COLO668 (cell line): ENCODE results near the gene MARCHF10.
A peak's percentile ranks its signal among the peaks of the same experiment; 100 is the strongest.
"Not testable (repeated sequence)": the region's sequence is repeated elsewhere in the genome, so short reads cannot be mapped to it uniquely, and the experiment has no call there.

Experiments
- DNase-seq: peaks from one replicate; lab custom pipeline; 2025; ENCODE audit not compliant: unreplicated experiment; lab: John Stamatoyannopoulos, UW

The MARCHF10 gene

DNA sequence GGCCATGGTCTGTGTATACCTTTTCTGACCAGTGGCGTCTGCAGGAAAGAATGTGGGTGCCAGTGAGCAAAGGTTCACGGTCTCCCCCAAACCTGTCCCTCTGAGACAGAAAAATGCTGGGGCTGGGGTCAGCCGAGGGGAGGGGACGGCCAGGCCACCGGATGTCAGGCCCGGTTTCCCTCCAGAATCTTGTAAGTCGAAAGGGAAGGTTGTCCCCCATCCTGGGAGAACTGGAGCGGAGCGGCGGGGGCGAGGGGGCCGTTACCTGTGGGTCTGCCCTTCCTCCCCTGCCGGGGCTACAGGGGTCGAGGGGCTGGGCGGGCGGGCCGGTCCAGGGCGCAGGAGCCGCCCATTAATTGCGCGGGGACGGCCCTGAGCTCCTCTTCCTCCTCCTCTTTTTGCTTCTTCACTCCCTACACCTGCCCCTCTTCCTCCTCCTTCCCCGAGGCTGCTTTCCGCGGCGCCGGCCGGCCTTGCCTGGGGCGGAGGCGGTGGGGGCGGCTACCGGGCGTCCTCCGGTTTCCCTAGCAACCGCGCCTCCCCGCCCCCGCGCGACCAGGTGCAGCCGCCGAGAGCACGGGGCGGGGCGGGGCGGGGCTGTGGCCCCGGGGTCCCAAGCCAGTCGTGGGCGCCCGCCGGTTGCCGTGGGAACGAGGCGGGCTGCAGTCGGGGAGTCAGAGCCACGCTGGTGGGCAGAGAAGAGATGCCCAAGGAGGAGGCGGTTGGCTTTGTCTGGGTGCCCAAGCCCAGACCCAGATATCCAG lies at the start of gene MARCHF10:
Gene MARCHF10, minus strand, starts transcription at position 503 of the 764 bp plus-strand sequence. CDS start 6,579 bp downstream, outside the sequence.
- DNase-seq, result peak; percentile 80

DNA sequence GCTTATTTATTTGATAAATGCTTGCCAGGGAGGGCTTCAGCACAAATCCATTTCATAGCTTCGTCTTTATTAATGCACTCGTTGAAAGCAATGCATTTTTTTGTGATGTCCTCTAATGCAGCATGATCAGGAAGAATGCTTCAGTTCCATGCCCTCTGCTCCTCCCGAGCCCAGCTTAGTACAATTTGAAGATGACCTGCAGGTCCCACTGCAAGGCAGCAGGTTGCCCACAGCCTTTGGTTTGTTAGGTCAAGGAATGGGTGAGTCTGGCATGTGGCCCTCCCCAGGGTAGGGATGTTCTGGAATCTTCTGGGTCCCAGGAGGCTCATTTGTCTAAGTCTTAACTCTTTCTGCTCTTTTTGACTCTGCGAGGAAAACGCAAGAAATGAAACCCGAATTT lies 49.4 kb upstream of the MARCHF10 start:
- DNase-seq, result no peak

DNA sequence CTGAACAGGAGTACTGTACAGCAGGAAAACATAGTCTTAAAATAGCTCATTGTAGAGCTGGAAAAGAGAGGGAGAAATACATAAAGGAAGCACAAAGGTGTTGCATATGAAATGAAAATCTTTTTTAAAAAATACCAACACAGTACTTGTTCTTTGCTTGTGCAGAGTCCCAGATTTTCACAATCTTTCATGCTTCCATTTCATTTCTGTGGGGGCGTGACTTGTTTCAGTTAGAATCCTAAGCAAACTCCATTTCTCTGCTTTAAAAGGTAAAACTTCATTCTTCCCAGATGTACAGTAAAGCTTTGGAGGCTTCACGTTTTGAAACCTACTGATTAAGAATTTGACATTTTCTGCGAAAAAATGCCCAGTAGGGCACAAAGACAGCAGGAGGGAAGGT lies 48.5 kb upstream of the MARCHF10 start:
- no peak for DNase-seq

DNA sequence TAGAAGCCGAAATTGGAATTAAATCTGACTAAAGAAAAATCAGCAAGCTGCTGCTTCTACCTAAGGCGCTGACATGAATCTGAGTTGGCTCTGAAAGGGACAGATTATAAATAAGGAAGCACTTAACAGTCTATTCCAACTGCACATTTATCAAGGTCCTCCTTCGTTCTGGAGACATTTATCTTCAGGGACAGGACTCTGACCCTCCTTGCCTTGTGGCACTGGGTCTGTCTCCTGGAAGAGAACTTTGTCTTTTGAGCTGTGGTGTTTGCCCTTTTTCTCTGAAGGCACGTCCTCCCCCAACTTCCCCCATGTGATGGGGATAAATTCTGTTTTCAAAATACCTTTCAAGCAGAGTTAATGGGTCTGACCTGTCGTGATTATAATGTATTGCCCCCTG lies 47.0 kb upstream of the MARCHF10 start:
- no peak for DNase-seq

DNA sequence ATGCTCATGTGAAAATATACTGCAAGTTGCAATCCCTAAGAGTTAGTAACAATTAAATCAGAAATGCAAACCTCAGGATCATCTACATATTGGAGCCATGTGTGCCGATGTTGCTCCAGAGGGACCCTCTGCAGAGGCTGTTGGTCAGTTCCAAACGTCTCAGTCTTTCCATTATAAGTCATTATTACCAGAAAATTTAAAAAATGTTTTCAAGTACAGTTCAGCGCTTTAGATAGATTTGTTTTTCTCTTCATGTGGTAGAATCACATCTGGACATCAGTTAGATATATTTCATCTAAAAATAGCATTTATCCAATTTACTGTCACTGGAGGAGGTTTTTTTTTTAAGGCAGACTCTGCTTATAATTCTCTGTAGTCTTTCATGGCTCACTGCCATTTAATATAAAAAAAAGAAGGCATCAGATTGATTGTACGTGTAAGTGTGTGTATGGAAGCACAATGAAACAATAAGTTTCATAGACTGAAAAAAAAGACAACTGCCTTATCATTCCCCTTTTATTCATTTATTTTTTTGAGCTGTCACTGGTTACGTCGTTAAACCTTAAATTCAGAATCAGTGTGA lies 46.1 kb upstream of the MARCHF10 start:
- no peak for DNase-seq

GRCh38 chr17:62852195-62852594 lies 44.1 kb upstream of the MARCHF10 start:
- DNase-seq, result no peak

DNA sequence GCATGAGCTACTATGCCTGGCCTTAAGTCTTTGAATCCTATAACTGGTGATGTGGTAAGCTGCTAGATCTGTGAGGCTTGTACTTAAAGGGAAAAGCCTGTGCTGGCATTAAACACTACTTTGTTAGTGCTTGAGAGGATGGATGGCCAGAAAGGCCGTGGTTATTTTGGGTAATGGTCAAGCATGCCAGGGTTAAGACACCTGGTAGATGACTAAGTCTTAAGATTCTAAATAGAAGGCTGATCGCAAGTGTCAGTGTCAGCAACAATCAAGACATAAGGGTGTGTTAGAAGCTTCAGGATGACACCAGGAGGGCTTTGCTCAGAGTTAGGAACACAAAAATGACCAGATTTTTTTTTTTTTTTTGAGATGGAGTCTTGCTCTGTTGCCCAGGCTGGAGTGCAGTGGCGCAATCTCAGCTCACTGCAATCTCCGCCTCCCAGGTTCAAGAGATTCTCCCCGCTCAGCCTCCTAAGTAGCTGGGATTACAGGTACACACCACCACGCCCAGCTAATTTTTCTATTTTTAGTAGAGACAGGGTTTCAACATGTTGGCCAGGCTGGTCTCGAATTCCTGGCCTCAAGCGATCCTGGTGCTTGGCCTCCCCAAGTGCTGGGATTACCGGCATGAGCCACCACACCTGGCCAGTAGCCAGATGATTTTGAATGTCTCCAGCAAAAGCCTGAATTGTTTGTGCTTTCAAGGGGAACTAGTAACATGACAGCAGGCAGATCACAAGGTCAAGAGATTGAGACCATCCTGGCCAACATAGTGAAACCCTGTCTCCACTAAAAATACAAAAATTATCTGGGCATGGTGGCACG lies 41.7 kb upstream of the MARCHF10 start:
- DNase-seq, result not testable (repeated sequence)

GRCh38 chr17:62848334-62848733 lies 40.2 kb upstream of the MARCHF10 start:
- no peak for DNase-seq

DNA sequence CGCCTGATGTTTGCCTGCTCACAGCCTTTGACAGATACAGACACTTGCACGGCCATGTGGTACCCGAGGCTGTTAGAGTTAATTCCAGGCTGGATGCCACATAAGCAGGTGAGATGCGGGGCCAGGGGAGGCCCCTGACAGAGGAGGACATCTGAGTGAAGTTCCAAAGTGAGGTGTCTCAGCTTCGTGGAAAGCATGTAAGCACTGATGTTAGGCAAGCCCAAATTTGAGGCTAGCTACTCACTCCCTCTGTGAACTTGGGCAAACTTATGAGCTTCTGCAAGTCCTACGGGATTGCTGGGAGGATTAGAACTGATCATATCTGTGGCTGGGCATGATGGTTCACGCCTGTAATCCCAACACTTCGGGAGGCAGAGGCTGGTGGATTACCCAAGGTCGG lies 39.3 kb upstream of the MARCHF10 start:
- no peak for DNase-seq

DNA sequence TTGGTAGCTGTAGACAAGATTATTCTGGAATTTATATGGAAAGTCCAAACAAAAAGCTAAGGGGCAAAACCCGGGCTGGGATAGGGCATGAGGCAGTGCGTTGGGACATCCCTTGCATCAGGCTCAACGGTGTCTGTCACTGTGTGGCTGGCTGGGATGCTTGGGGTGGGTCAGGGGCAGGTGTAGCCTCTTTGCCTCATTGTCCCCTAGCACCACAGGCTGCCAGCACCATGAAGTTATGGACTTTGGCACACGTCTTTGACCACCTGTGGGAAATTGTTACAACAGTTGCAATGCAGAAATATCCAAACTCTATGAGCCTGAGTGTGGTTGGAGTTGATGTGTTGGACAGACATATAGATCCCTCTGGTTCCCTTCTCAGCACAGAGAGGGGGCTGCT lies 32.8 kb upstream of the MARCHF10 start:
- no peak for DNase-seq

- DNase-seq, result not testable (repeated sequence)
Measured at GRCh38 chr17:62833816-62834215, 25.7 kb upstream of the MARCHF10 start.

DNA sequence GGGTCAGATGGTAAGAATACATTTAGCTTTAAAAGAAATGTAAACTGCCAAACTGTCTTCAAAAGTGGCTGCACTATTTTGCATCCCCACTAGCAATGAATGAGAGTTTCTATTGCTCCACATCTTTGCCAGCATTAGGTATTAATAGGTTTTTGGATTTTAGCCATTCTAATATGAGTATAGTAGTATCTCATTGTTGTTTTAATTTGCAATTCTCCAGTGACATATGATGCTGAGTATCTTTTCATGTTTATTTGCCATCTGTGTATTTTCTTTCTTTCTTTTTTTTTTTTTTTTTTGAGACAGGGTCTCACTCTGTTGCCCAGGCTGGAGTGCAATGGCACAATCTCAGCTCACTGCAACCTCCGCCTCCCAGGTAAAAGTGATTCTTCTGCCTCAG lies 24.3 kb upstream of the MARCHF10 start:
- DNase-seq, result no peak

DNA sequence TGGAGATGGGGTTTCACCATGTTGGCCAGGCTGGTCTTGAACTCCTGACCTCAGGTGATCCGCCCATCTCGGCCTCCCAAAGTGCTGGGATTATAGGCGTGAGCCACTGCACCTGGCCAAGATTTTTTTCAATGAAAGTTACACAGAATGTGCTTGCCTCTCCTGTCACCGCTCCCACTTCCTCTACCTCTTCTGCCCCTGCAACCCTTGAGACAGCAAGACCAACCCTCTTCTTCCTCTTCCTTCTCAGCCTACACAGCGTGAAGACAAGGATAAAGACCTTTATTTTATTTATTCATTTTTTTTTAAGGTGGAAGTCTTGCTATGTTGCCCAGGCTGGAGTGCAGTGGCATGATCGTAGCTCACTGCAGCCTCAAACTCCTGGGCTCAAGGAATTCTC lies 23.0 kb upstream of the MARCHF10 start:
- not testable (repeated sequence) for DNase-seq

- DNase-seq, result no peak
Measured at GRCh38 chr17:62827746-62828485, 19.8 kb upstream of the MARCHF10 start.

GRCh38 chr17:62826956-62827355 lies 18.8 kb upstream of the MARCHF10 start:
- DNase-seq, result no peak

- no peak for DNase-seq
Measured at GRCh38 chr17:62825182-62825581, 17.1 kb upstream of the MARCHF10 start.

DNA sequence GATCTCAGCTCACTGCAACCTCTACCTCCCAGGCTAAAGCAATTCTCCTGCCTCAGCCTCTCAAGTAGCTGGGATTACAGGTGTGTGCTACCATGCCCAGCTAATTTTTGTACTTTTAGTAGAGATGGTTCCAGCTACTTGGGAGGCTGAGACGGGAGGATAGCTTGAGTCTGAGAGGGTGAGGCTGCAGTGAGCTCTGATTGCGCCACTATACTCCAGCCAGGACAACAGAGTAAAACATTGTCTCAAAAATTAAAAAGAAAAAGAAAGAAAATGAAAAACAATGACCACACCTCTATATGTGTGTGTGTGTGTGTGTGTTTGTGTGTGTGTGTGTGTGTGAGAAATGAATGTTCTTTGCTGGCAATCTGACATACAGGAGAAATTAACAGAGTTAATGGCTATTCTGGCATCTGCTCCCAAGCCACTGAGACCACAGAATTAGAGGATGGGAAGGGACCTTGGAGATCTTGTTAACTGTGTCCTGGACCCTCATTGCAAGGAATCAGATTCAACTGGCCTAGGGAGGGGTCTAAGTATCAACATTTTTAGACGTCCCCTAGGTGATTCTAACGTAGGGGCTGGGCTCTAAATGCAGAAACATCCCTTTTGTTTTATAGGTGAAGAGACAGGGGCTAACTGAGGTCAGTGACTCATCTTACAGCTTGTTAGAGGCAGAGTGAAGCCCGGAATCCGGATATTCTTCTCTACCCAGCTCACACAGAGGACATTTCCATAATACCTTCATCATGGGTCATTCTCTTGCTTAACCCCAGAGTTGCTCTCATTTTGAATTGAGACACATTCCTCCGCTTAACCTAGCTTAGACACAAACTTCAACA lies 16.4 kb upstream of the MARCHF10 start:
- DNase-seq, result no peak

DNA sequence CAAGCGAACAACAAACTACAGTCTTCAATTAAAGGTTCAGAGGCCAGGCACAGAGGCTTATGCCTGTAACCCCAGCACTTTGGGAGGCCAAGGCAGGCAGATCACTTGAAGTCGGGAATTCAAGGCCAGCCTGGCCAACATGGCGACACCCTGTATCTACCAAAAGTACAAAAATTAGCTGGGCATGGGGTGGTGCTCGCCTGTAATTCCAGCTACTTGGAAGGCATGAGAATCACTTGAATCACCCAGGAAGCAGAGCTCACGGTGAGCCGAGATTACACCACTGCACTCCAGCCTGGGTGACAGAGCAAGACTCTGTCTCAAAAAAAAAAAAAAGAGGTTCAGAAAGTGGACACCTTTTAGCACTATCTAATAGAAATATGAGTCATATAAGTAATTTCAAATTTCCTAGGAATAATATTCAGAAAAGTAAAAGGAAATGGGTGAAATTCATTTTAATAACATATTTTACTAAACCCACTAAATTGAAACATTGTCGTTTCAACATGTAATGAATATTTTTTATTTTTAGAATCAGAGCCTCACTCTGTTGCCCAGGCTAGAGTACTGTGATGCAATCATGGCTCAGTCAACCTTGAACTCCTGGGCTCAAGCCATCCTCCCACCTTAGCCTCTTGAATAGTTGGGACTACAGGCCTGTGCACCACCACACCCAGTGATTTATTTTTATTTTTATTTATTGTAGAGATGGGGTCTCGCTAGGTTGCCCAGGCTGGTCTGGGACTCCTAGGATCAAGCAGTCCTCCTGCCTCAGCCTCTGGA lies 15.2 kb upstream of the MARCHF10 start:
- DNase-seq, result no peak

DNA sequence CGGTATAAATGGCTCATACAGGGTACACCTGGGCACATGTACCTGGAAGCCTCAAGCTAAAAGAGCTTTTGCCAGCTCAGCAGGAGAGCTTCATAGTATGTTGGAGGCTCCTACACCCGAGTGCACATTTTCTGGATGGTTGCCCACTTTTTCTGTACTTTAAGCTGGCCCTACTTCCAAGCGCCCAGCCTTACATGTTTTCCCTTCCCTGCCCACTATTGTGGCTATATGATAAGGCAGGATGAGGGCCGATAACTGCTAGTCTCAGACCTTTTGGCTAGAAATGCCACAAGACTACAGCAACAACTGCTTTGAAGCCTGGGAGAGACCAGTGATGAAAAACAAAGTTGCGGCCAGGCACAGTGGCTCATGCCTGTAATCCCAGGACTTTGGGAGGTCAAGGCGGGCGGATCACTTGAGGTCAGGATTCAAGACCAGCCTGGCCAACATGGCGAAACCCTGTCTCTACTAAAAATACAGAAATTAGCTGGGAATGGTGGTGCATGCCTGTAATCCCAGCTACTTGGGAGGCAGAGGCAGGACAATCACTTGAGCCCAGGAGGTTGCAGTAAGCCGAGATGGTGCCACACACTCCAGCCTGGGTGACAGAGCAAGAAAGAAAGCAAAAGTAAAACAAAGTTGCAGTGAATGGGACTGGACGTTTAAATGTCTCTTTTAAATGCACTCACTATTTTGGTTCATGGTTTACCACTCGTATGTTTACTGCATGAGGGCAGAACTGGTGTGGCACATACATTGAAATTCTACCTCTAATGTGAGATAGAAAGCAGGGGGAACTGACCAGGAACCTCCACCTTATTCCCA lies 14.2 kb upstream of the MARCHF10 start:
- no peak for DNase-seq
